NCI-H82 treated with DMSO at 0.1 percent for 48 hours (cell line): ENCODE measurements around the gene CDYL2.
"Not testable (repeated sequence)": the region's sequence is repeated elsewhere in the genome, so short reads cannot be mapped to it uniquely, and the experiment has no call there.

Experiments
- DNase-seq: peaks from one replicate; lab custom pipeline; 2025; ENCODE audit not compliant: unreplicated experiment; lab: John Stamatoyannopoulos, UW

The CDYL2 gene, protein sequence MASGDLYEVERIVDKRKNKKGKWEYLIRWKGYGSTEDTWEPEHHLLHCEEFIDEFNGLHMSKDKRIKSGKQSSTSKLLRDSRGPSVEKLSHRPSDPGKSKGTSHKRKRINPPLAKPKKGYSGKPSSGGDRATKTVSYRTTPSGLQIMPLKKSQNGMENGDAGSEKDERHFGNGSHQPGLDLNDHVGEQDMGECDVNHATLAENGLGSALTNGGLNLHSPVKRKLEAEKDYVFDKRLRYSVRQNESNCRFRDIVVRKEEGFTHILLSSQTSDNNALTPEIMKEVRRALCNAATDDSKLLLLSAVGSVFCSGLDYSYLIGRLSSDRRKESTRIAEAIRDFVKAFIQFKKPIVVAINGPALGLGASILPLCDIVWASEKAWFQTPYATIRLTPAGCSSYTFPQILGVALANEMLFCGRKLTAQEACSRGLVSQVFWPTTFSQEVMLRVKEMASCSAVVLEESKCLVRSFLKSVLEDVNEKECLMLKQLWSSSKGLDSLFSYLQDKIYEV

DNA sequence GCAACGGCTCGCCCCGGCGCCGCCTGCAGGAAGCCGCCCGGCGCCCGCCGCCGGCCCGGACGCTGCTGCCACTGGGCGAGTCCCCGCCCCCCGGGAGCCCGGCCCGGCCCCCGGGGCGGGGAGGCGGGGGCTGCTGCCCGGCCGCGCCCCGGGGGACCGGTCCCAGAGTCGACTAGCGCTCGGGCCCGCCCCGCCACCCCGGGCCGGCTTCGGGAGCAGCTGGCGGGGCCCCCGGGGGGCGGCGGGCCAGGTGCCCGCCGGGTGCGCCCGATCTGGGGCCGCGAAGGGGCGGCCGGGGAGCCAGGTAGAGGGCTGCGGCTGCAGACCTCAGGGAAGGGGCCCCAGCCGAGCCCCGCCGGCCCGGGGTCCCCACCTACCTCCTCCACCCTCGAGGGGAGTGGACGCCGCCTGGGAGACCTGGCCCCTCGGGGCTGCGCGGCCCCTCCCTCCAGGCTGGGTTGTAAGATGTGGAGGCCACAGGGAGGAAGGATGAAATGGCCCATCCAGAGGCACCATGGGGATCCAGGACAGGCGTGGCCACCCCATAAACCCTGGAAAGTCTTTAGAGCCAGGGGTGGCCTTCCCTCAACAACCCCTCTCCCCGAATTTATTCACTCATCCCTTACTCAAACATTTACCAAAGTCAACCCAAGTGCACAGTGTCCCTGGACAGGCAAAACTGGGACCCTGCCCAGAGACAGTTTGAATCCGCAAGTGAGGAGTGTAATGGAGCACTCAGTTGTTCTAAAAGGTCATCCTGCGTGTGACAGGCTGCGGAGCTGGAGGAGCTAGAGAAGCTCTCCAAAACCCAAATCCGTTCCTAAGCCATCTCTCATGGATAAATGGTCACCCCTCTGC lies at the start of gene CDYL2:
Gene CDYL2 (minus strand): TSS at position 73 of the 858 bp plus-strand sequence. CDS start 425 bp downstream, outside the sequence.
- DNase-seq, result no peak

DNA sequence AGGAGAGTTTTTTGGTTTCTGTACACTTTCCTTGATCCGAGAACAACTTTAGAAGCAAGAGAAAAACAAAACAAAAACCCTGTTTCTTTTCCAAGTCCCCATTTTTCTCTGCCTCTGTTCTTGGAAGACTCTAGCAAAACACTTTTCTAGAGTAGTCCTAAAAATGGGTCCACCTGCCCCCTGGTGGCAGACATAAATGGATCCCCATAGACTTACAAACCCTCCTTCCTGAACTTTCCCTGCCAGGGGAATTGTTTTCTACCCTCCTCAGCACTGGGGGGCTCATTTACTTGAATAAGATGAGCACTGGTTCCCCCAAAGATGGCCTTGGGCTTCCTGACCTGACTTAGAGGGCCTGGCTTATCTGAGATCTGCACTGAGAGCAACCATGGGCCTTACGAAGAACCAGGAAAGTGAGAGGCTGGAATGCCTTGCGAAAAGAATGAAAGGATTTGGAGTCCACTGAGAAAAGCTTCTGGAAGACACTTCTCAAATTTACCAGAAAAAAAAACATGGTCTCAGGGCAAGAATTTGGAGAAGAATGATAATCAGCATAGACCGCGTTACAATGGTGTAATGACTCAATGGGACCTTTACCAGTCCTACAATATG lies 48.0 kb upstream of the CDYL2 start:
- no peak for DNase-seq

DNA sequence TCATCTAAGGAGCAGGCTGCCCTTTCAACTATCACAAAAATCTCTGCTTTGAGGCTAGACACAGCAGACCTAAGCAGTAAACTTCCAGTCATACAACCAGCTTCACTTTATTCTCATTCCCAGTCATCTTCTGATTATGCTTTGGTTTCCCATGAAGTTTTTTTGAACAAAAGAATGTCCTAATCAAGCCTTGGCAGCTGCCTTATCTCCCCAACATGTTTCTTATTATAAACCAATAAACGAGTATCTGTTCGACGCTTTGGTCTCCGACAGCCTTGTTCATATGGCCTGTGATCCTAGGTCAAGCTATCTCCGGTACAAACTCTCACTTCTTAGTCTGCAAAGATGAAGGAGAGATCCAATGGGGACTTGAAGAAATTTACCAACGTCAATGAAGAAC lies 47.4 kb upstream of the CDYL2 start:
- DNase-seq, result no peak

DNA sequence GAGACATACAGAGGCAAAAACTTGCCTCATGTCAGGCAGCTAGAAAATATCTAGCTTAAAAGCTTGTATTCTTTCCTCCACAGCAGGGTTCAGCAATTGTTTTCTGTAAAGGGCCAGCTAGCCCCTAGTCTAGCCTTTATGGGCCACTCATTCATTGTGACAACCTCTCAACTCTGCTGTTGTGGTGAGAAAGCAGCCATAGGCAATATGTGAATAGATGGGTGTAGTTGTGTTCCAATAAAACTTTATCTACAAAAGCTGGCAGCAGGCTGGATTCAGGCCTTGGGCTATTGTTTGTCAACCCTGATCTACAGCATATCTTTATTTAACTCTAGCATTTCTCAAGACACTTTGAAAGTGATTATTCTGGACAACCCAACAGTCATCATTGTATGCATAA lies 46.4 kb upstream of the CDYL2 start:
- DNase-seq, result no peak

- DNase-seq, result no peak
Observed at GRCh38 chr16:80848862-80849261, 44.5 kb upstream of the CDYL2 start.

DNA sequence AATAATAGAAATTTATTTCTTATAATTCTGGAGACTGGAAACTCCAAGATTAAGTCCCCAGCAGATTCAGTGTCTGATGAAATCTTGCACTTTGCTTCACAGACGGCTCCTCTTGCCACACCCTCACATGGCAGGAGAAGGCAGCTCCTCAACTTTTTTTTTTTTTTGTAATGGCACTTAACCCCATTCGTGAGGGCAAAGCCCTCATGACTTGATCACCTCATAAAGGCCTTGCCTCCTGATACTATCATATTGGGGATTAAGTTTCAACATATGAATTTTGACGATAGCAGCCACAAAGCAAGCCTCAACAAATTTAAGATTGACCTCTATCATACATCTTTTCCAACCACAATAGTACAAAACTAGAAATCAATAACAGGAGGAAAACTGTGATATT lies 42.3 kb upstream of the CDYL2 start:
- DNase-seq, result no peak

DNA sequence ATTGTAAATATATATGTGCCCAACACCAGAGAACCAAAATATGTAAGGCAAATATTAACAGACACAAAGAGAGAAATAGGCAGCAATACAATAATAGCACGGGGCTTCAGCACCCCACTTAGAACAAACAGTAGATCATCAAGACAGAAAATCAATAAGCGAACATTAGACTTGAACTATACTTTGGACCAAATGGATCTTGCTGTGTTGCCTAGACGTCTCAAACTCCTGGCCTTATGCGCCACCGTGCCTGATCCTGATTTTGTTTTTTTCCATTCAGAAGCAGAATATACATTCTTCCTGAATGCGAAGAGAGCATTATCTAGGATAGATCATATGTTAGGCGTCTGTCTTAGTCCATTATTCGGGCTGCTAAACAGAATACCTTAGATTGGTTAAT lies 41.9 kb upstream of the CDYL2 start:
- no peak for DNase-seq

DNA sequence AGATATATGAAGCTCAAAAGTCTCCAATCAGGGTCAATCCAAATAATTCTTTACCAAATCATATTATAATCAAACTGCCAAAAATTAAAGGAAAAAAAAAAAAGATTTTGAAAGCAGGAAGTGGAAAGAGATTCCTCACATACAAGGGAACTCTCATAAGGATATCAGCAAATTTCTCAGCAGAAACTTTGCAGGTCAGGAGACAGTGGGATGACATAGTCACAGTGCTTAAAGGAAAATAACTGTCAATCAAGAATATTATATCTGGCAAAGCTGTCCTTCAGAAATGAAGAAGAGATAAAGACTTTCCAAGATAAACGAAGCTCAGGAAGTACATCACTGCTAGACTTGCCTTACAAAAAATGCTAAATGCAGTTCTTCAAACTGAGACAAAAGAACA lies 40.0 kb upstream of the CDYL2 start:
- no peak for DNase-seq

GRCh38 chr16:80841231-80841630 lies 36.8 kb upstream of the CDYL2 start:
- no peak for DNase-seq

GRCh38 chr16:80837533-80838147 lies 33.2 kb upstream of the CDYL2 start:
- no peak for DNase-seq

DNA sequence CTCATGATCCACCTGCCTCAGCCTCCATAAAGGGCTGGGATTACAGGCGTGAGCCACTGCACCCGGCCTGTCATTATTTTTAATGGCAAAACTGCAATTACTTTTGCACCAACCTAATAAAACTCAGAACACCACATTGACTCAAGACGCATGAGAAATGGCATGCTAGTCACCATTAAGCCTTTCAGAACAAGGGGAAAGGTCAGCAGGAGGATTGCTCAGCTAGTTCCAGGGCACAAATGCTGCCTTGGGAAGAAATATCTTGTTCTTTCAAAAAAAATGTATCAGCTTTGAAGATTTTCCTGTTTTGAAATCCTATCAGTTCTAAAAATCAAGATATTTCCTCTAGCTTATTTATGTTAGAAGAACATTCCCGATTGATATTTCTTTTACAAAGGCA lies 32.4 kb upstream of the CDYL2 start:
- DNase-seq, result no peak

DNA sequence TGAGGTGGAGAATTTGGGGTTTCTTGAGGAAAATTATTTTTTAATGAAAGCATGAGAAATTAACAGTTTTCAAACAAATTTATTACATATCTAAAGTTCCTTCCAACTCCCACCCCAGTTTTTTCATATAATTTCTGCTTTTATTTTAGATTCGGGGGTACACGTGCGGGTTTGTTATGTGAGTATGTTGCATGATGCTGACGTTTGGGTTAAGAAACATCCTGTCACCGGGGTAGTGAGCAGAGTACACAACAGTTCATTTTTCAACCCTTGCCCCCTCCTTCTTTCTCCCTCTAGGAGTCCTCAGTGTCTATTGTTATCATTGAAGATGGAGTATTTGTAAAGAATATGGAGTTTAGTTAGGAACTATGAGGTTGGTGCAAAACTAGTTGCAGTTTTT lies 31.8 kb upstream of the CDYL2 start:
- no peak for DNase-seq

GRCh38 chr16:80831039-80831438 lies 26.6 kb upstream of the CDYL2 start:
- no peak for DNase-seq

GRCh38 chr16:80828495-80828894 lies 24.1 kb upstream of the CDYL2 start:
- DNase-seq, result no peak

DNA sequence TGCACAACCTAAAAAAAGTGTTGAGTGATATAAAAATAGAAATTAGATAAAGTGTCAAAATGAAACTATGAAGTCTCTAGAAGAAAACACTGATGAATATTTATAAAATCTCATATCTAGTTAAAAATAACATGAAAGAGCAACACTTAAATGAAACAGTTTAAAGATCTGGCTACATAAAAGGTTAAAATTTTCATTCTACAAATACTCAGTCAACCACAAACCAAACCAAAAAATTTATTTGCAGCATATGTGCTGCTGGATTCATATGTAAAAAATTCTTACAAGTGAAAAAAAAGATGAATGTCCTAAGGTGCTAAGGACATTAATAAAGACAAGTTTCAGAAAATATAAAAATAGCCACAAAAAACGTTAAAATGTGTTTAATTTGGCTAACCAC lies 22.6 kb upstream of the CDYL2 start:
- DNase-seq, result no peak

GRCh38 chr16:80825365-80825758 lies 21.0 kb upstream of the CDYL2 start:
- DNase-seq, result no peak

DNA sequence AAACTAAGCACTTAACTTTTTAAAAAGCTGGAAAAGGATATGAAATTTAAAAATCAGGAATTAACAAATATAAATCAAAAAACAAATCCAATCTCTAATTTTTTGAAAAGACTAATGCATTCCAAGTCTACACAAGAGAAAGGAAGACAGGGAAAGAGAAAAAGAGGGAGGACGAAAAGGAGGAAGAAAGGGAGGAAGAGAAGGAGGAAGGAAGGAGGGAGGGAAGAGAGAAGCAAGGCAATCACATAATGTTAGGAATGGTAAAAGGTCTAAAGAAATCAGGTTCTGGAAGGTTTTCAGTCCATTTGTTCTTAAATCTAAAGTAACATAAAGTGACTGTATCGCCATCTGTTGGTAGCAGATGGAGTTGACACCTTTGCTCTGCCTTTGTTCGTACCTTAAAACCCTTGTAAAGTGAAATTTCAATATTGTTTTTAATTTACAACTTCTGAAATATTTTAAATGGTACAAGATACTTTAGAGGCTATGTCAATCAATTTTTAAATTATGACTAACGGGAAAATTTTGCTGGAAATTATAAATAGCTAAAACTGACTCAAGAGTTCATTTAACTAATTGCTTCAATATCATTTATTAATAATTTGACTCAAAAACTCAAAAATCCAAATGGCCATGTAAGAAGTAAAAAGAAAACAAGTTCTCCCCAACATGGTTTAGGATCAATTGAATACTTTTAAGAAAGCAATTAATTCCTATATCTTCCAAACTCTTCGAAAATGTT lies 20.4 kb upstream of the CDYL2 start:
- no peak for DNase-seq

GRCh38 chr16:80819988-80820387 lies 15.6 kb upstream of the CDYL2 start:
- no peak for DNase-seq

GRCh38 chr16:80816356-80816755 lies 12.0 kb upstream of the CDYL2 start:
- no peak for DNase-seq

- not testable (repeated sequence) for DNase-seq
Observed at GRCh38 chr16:80815278-80815677, 10.9 kb upstream of the CDYL2 start.
